Chondrocyte (in vitro differentiated cells): ENCODE results near the gene CYP4F22. TPM values are rescaled to one million over a fixed set of nuclear protein-coding genes. Genes with fewer than 3 reads are reported as not detected.

ENCODE experiments used
- DNase-seq: peaks from one replicate; pipeline ENCODE4 v3.0.0; 2021; ENCODE audit warnings: mixed read lengths, low spot score
- H3K27ac Mint-ChIP-seq: one replicate; pipeline ENCODE4 v1.8.0; 2021; ENCODE audit warnings: mild to moderate bottlenecking, moderate library complexity, mixed read lengths; ENCODE audit not compliant: unreplicated experiment
- H3K27me3 Mint-ChIP-seq: 2 replicates; pipeline ENCODE4 v1.8.0; 2021; ENCODE audit warnings: low read depth, mixed read lengths
- H3K36me3 Mint-ChIP-seq: 2 replicates; pipeline ENCODE4 v1.8.0; 2021; ENCODE audit warnings: low read depth, mixed read lengths
- H3K4me1 Mint-ChIP-seq: 2 replicates; pipeline ENCODE4 v1.8.0; 2021; ENCODE audit warnings: low read depth, mild to moderate bottlenecking, mixed read lengths
- H3K4me3 Mint-ChIP-seq: one replicate; pipeline ENCODE4 v1.8.0; 2021; ENCODE audit warnings: mild to moderate bottlenecking, moderate library complexity, mixed read lengths; ENCODE audit not compliant: unreplicated experiment
- H3K9me3 Mint-ChIP-seq: 2 replicates; pipeline ENCODE4 v1.8.0; 2021; ENCODE audit warnings: low read depth, mixed read lengths
- CTCF ChIP-seq: fragments of 200-600 bp; sonication (generic); IDR thresholded peaks from 2 replicates; pipeline ENCODE4 v1.5.0; 2021; ENCODE audit warnings: antibody characterized with exemption, mild to moderate bottlenecking, moderate library complexity
- total RNA-seq: library from RNA; stranded (reverse); gene quantifications from 3 replicates; pipeline ENCODE4 v1.2.1, GENCODE V29; 2021

CYP4F22 gene
- total RNA-seq, 1 donor from 2014 or later = not detected

DNA sequence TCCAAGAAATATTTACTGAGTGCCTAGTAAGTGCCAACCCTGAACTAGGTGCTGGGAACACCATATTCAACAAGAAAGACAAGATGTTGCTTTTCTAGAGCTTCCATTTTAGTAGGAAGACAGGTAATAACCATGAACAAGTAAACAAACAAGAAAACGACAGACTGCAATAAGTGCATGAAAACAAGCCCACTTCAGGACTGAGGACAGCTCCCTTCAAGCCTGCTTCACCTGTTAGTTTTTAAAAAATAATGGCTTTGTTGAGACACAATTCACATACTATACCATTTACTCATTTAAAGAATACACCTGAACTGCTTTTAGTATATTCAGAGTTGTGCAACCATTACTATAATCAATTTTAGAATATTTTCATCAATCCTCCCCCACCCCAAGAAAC is 30.4 kb downstream of the CYP4F22 start:
- H3K27ac Mint-ChIP-seq = no peak overlapping the region
- no peaks in the 10 kb centered on the region for H3K36me3 Mint-ChIP-seq
- H3K27me3 Mint-ChIP-seq = peaks cover 8% of the 10 kb centered on the region
- TF ChIP-seq CTCF = no peak
- no peaks in the 10 kb centered on the region for H3K4me1 Mint-ChIP-seq
- no peak overlapping the region for H3K4me3 Mint-ChIP-seq
- H3K9me3 Mint-ChIP-seq = peaks cover 17% of the 10 kb centered on the region
- DNase-seq = no peak

DNA sequence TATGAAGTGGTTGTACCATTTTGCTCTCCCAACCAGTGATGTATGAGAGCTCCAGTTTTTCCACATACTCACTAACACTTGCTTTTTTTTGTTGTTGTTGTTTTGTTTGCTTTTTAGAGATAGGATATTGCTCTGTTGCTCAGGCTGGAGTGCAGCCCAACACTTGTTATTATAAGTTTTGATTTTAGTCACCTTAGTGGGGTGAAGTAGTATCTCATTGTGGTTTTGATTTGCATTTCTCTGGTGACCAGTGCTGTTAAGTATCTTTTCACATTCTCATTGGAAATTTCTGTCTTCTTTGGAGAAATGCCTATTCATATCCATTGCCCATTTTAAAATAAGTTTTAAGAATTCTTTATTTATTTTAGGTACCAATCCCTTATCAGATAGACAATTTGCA is 31.3 kb downstream of the CYP4F22 start:
- Mint-ChIP-seq H3K36me3 (no peaks in the 10 kb centered on the region), H3K4me1 (no peaks in the 10 kb centered on the region), H3K27me3 (peaks cover 8% of the 10 kb centered on the region), H3K27ac (no peak overlapping the region), H3K9me3 (peaks cover 17% of the 10 kb centered on the region), H3K4me3 (no peak overlapping the region)
- DNase-seq = no peak
- TF ChIP-seq CTCF = no peak

GRCh38 chr19:15540435-15540834 is 32.1 kb downstream of the CYP4F22 start:
- Mint-ChIP-seq H3K36me3 (no peaks in the 10 kb centered on the region), H3K4me1 (no peaks in the 10 kb centered on the region), H3K27me3 (peaks cover 8% of the 10 kb centered on the region), H3K9me3 (peaks cover 17% of the 10 kb centered on the region), H3K4me3 (no peak overlapping the region), H3K27ac (no peak overlapping the region)
- no peak for TF ChIP-seq CTCF
- DNase-seq = no peak

GRCh38 chr19:15544283-15544682 is 36.0 kb downstream of the CYP4F22 start:
- no peak overlapping the region for H3K4me3 Mint-ChIP-seq
- no peak for DNase-seq
- no peak for TF ChIP-seq CTCF
- H3K27ac Mint-ChIP-seq = no peak overlapping the region
- no peaks in the 10 kb centered on the region for H3K36me3 Mint-ChIP-seq
- no peaks in the 10 kb centered on the region for H3K4me1 Mint-ChIP-seq
- H3K27me3 Mint-ChIP-seq = peaks cover 12% of the 10 kb centered on the region
- peaks cover 4% of the 10 kb centered on the region for H3K9me3 Mint-ChIP-seq

GRCh38 chr19:15544970-15545369 is 36.6 kb downstream of the CYP4F22 start:
- H3K9me3 Mint-ChIP-seq = peaks cover 3% of the 10 kb centered on the region
- TF ChIP-seq CTCF = no peak
- no peaks in the 10 kb centered on the region for H3K4me1 Mint-ChIP-seq
- H3K4me3 Mint-ChIP-seq = no peak overlapping the region
- H3K27ac Mint-ChIP-seq = no peak overlapping the region
- H3K27me3 Mint-ChIP-seq = peaks cover 12% of the 10 kb centered on the region
- no peak for DNase-seq
- H3K36me3 Mint-ChIP-seq = no peaks in the 10 kb centered on the region
